ENCODE data around the gene MEP1B.
"Not testable (repeated sequence)": the region's sequence is repeated elsewhere in the genome, so short reads cannot be mapped to it uniquely, and the experiment has no call there.

Gene MEP1B

GRCh38 chr18:32213693-32214092 is 23.9 kb downstream of the MEP1B start:
- Histone ChIP-seq H3K9me3 (no peaks in the 10 kb centered on the region), H3K4me3 (no peak overlapping the region), H3K4me1 (no peaks in the 10 kb centered on the region), H3K36me3 (no peaks in the 10 kb centered on the region), H3K27me3 (no peaks in the 10 kb centered on the region), H3K27ac (no peak overlapping the region)
- TF ChIP-seq CTCF (IDR thresholded peaks at IDR 0.05): no peak
- DNase-seq: no peak
- intact Hi-C loops (cut with DNase I; ENCODE audit: low total_unique reads): no loop called here

GRCh38 chr18:32216390-32216789 is 26.6 kb downstream of the MEP1B start:
- Histone ChIP-seq H3K27me3 (no peaks in the 10 kb centered on the region), H3K4me3 (no peak overlapping the region), H3K4me1 (no peaks in the 10 kb centered on the region), H3K27ac (no peak overlapping the region), H3K36me3 (no peaks in the 10 kb centered on the region), H3K9me3 (no peaks in the 10 kb centered on the region)
- TF ChIP-seq CTCF (IDR thresholded peaks at IDR 0.05): no peak
- DNase-seq: no peak
- intact Hi-C loops (cut with DNase I; ENCODE audit: low total_unique reads): no loop called here

GRCh38 chr18:32219431-32220018 is 29.7 kb downstream of the MEP1B start:
- Histone ChIP-seq H3K4me1 (no peaks in the 10 kb centered on the region), H3K27me3 (no peaks in the 10 kb centered on the region), H3K36me3 (no peaks in the 10 kb centered on the region), H3K9me3 (no peaks in the 10 kb centered on the region), H3K27ac (no peak overlapping the region), H3K4me3 (no peak overlapping the region)
- no peak for TF ChIP-seq CTCF (IDR thresholded peaks at IDR 0.05)
- intact Hi-C loops (cut with DNase I; ENCODE audit: low total_unique reads): no loop called here
- no peak for DNase-seq

GRCh38 chr18:32233348-32233747 is 43.5 kb downstream of the MEP1B start:
- DNase-seq; H3K9me3 ChIP-seq; H3K36me3 ChIP-seq; H3K27me3 ChIP-seq; H3K4me1 ChIP-seq; H3K27ac ChIP-seq; H3K4me3 ChIP-seq; intact Hi-C loops (cut with DNase I; ENCODE audit: low total_unique reads): not testable (repeated sequence)

- no peak overlapping the region for H3K27ac ChIP-seq
- H3K27me3 ChIP-seq: no peaks in the 10 kb centered on the region
- no peaks in the 10 kb centered on the region for H3K4me1 ChIP-seq
- no peak overlapping the region for H3K4me3 ChIP-seq
- TF ChIP-seq CTCF (IDR thresholded peaks at IDR 0.05): no peak
- H3K9me3 ChIP-seq: peaks cover 0 to 4% (median 0%) of the 10 kb centered on the region in 3 donors
- H3K36me3 ChIP-seq: no peaks in the 10 kb centered on the region
- DNase-seq: no peak
- intact Hi-C loops (cut with DNase I; ENCODE audit: low total_unique reads): no loop called here
Observed at GRCh38 chr18:32237049-32237448, 47.2 kb downstream of the MEP1B start.

GRCh38 chr18:32238635-32239268 is 48.9 kb downstream of the MEP1B start:
- TF ChIP-seq CTCF (IDR thresholded peaks at IDR 0.05): no peak
- H3K27me3 ChIP-seq: no peaks in the 10 kb centered on the region
- no peaks in the 10 kb centered on the region for H3K36me3 ChIP-seq
- DNase-seq: no peak
- no peaks in the 10 kb centered on the region for H3K9me3 ChIP-seq
- intact Hi-C loops (cut with DNase I; ENCODE audit: low total_unique reads): no loop called here
- no peaks in the 10 kb centered on the region for H3K4me1 ChIP-seq
- H3K4me3 ChIP-seq: no peak overlapping the region
- H3K27ac ChIP-seq: no peak overlapping the region
